Neutrophil (primary cell): ENCODE data around the gene QSOX1.

Experiments
- H3K27ac ChIP-seq: fragments of 200-600 bp; sonication (generic); 2 replicates; pipeline ENCODE4 v1.5.1; 2016; ENCODE audit warnings: mild to moderate bottlenecking, moderate library complexity
- H3K27me3 ChIP-seq: fragments of 200-600 bp; sonication (generic); 2 replicates; pipeline ENCODE4 v1.6.0; 2016; ENCODE audit warnings: mild to moderate bottlenecking
- H3K36me3 ChIP-seq: fragments of 200-600 bp; sonication (generic); 2 replicates; pipeline ENCODE4 v1.5.1; 2017
- H3K4me1 ChIP-seq, 2 experiments: fragments of 200-600 bp in 1 of 2; sonication (generic) in 1 of 2; 1 replicate in 1 of 2; 2 replicates in 1 of 2; pipeline versions ENCODE4 v1.5.1 to v1.6.1; 2013 to 2016; ENCODE audit warnings: low read depth in 1 of 2, low read length in 1 of 2, mild to moderate bottlenecking in 1 of 2, moderate library complexity in 1 of 2; ENCODE audit not compliant: control insufficient read depth in 1 of 2, insufficient read depth in 1 of 2
- H3K4me3 ChIP-seq, 2 experiments: fragments of 200-600 bp in 1 of 2; sonication (generic) in 1 of 2; 1 replicate in 1 of 2; 2 replicates in 1 of 2; pipeline ENCODE4 v1.5.1; 2013 to 2016; ENCODE audit warnings: low read depth in 1 of 2, low read length in 1 of 2, mild to moderate bottlenecking in 1 of 2, moderate library complexity in 1 of 2
- H3K9me3 ChIP-seq: fragments of 200-600 bp; sonication (generic); 2 replicates; pipeline ENCODE4 v1.5.1; 2016
- TF ChIP-seq, protein P1 (sequence below): fragments of 200-600 bp; sonication (generic); IDR thresholded peaks from 2 replicates; pipeline ENCODE4 v1.5.1; 2016; ENCODE audit warnings: antibody characterized with exemption

The QSOX1 gene

GRCh38 chr1:180156201-180156600, 1.5 kb downstream of the QSOX1 start:
- Histone ChIP-seq H3K9me3 (no peaks in the 10 kb centered on the region), H3K4me1 (peaks cover 76 to 78% of the 10 kb centered on the region in 2 experiments), H3K27me3 (no peaks in the 10 kb centered on the region), H3K4me3 (peak overlapping the region; percentile 90 to 93), H3K36me3 (no peaks in the 10 kb centered on the region), H3K27ac (peak overlapping the region; percentile 94)
- TF ChIP-seq, protein P1, sequence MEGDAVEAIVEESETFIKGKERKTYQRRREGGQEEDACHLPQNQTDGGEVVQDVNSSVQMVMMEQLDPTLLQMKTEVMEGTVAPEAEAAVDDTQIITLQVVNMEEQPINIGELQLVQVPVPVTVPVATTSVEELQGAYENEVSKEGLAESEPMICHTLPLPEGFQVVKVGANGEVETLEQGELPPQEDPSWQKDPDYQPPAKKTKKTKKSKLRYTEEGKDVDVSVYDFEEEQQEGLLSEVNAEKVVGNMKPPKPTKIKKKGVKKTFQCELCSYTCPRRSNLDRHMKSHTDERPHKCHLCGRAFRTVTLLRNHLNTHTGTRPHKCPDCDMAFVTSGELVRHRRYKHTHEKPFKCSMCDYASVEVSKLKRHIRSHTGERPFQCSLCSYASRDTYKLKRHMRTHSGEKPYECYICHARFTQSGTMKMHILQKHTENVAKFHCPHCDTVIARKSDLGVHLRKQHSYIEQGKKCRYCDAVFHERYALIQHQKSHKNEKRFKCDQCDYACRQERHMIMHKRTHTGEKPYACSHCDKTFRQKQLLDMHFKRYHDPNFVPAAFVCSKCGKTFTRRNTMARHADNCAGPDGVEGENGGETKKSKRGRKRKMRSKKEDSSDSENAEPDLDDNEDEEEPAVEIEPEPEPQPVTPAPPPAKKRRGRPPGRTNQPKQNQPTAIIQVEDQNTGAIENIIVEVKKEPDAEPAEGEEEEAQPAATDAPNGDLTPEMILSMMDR: no peak

- H3K4me3 ChIP-seq: peak overlapping the region in 1 of 2 experiments; percentile 90
- TF ChIP-seq, protein P1: no peak
- no peaks in the 10 kb centered on the region for H3K27me3 ChIP-seq
- no peaks in the 10 kb centered on the region for H3K9me3 ChIP-seq
- peaks cover 75 to 76% of the 10 kb centered on the region in 2 experiments for H3K4me1 ChIP-seq
- H3K36me3 ChIP-seq: no peaks in the 10 kb centered on the region
- H3K27ac ChIP-seq: peak overlapping the region; percentile 94
Observed at GRCh38 chr1:180156631-180157091, 2.0 kb downstream of the QSOX1 start.

- Histone ChIP-seq H3K4me1 (peaks cover 71 to 77% of the 10 kb centered on the region in 2 experiments), H3K36me3 (no peaks in the 10 kb centered on the region), H3K27me3 (no peaks in the 10 kb centered on the region), H3K4me3 (no peak overlapping the region), H3K27ac (peak overlapping the region; percentile 94), H3K9me3 (no peaks in the 10 kb centered on the region)
- TF ChIP-seq, protein P1: no peak
Observed at GRCh38 chr1:180157108-180157507, 2.4 kb downstream of the QSOX1 start.

GRCh38 chr1:180157576-180158057, 2.9 kb downstream of the QSOX1 start:
- H3K27ac ChIP-seq: peak overlapping the region; percentile 94
- no peak overlapping the region for H3K4me3 ChIP-seq
- TF ChIP-seq, protein P1: no peak
- no peaks in the 10 kb centered on the region for H3K9me3 ChIP-seq
- peaks cover 76 to 82% of the 10 kb centered on the region in 2 experiments for H3K4me1 ChIP-seq
- H3K36me3 ChIP-seq: no peaks in the 10 kb centered on the region
- H3K27me3 ChIP-seq: no peaks in the 10 kb centered on the region

GRCh38 chr1:180158149-180159147, 3.8 kb downstream of the QSOX1 start:
- Histone ChIP-seq H3K36me3 (no peaks in the 10 kb centered on the region), H3K27ac (peak overlapping the region; percentile 94), H3K4me3 (no peak overlapping the region), H3K9me3 (no peaks in the 10 kb centered on the region), H3K4me1 (peaks cover 83 to 90% of the 10 kb centered on the region in 2 experiments), H3K27me3 (no peaks in the 10 kb centered on the region)
- TF ChIP-seq, protein P1: no peak
